Measurements from ENCODE around the gene DSCAM. TPM values are rescaled to one million over a fixed set of nuclear protein-coding genes. Genes with fewer than 3 reads are reported as not detected.

Gene DSCAM
- total RNA-seq, 1 experiment from 2014 or later: 0.33 TPM

DNA sequence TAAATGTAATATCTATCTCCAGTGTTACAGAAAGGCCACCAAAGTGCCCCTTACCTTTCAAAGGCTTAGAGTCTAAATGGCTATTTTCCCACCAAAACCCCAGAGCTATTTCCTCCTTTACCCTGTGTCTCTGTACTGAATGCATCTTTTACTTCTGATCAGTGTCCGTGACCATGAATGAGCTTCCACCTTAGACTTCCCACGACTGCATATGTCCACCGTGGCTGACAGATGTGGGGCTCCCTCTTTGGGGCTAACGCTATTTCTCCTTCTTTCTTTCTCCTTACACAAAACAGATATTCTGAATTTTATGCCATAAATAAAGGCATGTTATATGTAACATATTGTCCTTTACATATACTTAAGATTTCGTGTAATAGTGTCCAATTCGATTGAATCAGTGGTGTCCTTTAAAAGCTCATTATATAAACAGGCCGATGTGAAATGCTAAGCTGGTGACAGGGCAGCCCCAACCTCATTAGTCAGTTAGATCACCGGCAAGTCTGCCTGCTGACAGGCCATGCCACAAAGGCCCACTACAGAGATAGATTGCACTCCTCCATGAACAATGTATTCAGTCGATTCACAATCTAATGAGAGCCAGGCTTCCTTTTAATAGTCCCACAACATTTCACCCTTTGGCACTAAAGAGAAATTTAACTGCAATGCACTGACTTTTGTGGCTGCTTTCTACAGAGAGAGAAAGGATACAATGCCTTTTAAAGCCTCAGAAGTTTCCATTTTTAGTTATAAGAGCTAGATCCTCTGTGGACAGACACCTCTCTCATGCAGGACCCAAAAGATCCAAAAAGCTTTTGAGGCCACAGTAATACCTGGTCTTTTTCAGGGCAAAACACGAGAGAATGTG lies 681.8 kb downstream of the DSCAM start:
- BruUV-seq (replicated peaks): no TSS peak
- POLR2A ChIA-PET: no interaction called here

GRCh38 chr21:40162075-40162474 lies 684.9 kb downstream of the DSCAM start:
- Mint-ChIP-seq H3K4me1 (ENCODE audit: insufficient read depth, unreplicated experiment) (no peaks in the 10 kb centered on the region), H3K4me3 (ENCODE audit: unreplicated experiment) (no peak overlapping the region), H3K27me3 (ENCODE audit: insufficient read depth, unreplicated experiment) (no peaks in the 10 kb centered on the region), H3K27ac (ENCODE audit: low read depth, unreplicated experiment) (no peak overlapping the region), H3K9me3 (ENCODE audit: unreplicated experiment) (no peaks in the 10 kb centered on the region), H3K36me3 (ENCODE audit: insufficient read depth, unreplicated experiment) (no peaks in the 10 kb centered on the region)
- BruUV-seq (replicated peaks): no TSS peak
- ChIA-PET CTCF (no interaction called here), POLR2A (no interaction called here)
- TF ChIP-seq CTCF (IDR thresholded peaks at IDR 0.05; ENCODE audit: unreplicated experiment): no peak
- DNase-seq (ENCODE audit: unreplicated experiment): no peak
- intact Hi-C loops (cut with micrococcal nuclease): no loop called here

More for the DNA sequence above, 681.8 kb downstream of the DSCAM start:
- Mint-ChIP-seq H3K27me3 (ENCODE audit: insufficient read depth, unreplicated experiment) (no peaks in the 10 kb centered on the region), H3K4me1 (ENCODE audit: insufficient read depth, unreplicated experiment) (no peaks in the 10 kb centered on the region), H3K9me3 (ENCODE audit: unreplicated experiment) (peaks cover 15% of the 10 kb centered on the region), H3K4me3 (ENCODE audit: unreplicated experiment) (no peak overlapping the region), H3K36me3 (ENCODE audit: insufficient read depth, unreplicated experiment) (no peaks in the 10 kb centered on the region), H3K27ac (ENCODE audit: low read depth, unreplicated experiment) (no peak overlapping the region)
- no peak for TF ChIP-seq CTCF (IDR thresholded peaks at IDR 0.05; ENCODE audit: unreplicated experiment)
- intact Hi-C loops (cut with micrococcal nuclease): no loop called here
- DNase-seq (ENCODE audit: unreplicated experiment): no peak
- CTCF ChIA-PET: interaction anchor here (0.5 to 1.2 kb wide), 3 partner anchors 9 to 369 kb away, joined by 3 to 4 read pairs (median 4); no protein-coding TSS in a partner anchor

DNA sequence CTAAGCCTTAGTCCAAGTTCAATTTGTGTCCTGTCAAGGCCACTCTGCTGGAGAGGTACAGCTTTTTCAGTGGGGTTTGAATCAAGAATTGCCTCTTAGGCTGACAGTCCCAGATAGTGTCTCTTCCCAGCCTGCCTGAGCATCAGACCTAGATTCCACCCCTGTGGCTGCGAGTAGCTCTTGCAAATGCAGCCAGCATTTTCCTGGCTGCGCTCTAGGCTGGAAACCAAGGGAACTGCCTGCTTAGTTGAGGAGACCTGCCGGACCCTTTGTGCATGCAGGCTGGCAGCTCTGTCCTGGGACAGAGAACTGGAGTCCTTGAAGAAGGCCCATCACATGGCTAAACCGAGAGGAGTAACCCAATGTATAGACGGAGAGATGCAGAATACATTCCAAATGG lies 686.0 kb downstream of the DSCAM start:
- H3K36me3 Mint-ChIP-seq (ENCODE audit: insufficient read depth, unreplicated experiment): no peaks in the 10 kb centered on the region
- H3K4me1 Mint-ChIP-seq (ENCODE audit: insufficient read depth, unreplicated experiment): no peaks in the 10 kb centered on the region
- intact Hi-C loops (cut with micrococcal nuclease): no loop called here
- H3K4me3 Mint-ChIP-seq (ENCODE audit: unreplicated experiment): no peak overlapping the region
- H3K27ac Mint-ChIP-seq (ENCODE audit: low read depth, unreplicated experiment): no peak overlapping the region
- no peak for TF ChIP-seq CTCF (IDR thresholded peaks at IDR 0.05; ENCODE audit: unreplicated experiment)
- POLR2A ChIA-PET: no interaction called here
- BruUV-seq (replicated peaks): no TSS peak
- DNase-seq (ENCODE audit: unreplicated experiment): no peak
- no peaks in the 10 kb centered on the region for H3K27me3 Mint-ChIP-seq (ENCODE audit: insufficient read depth, unreplicated experiment)
- CTCF ChIA-PET: no interaction called here
- peaks cover 5% of the 10 kb centered on the region for H3K9me3 Mint-ChIP-seq (ENCODE audit: unreplicated experiment)

DNA sequence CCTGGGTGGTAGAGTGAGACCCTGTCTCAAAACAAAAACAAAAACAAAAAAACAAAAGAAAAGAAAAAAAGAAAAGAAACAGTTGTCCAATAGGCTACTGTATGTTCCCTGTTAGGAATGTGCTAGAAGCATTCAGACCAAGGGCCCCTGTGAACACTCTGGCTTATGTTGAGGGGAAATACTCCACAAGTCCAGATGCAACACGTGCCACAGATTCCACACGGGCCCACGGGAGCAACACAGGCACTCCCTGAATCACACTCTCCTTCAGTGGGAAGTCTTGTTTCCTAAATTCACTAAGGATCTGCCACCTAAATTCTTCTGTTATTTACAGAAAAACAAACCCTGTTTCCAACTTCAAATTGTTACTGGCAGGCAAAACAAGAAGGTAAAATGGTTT lies 688.6 kb downstream of the DSCAM start:
- no peak for DNase-seq (ENCODE audit: unreplicated experiment)
- H3K36me3 Mint-ChIP-seq (ENCODE audit: insufficient read depth, unreplicated experiment): no peaks in the 10 kb centered on the region
- intact Hi-C loops (cut with micrococcal nuclease): no loop called here
- peaks cover 9% of the 10 kb centered on the region for H3K9me3 Mint-ChIP-seq (ENCODE audit: unreplicated experiment)
- no peak for TF ChIP-seq CTCF (IDR thresholded peaks at IDR 0.05; ENCODE audit: unreplicated experiment)
- no peaks in the 10 kb centered on the region for H3K27me3 Mint-ChIP-seq (ENCODE audit: insufficient read depth, unreplicated experiment)
- POLR2A ChIA-PET: no interaction called here
- H3K27ac Mint-ChIP-seq (ENCODE audit: low read depth, unreplicated experiment): no peak overlapping the region
- no peak overlapping the region for H3K4me3 Mint-ChIP-seq (ENCODE audit: unreplicated experiment)
- BruUV-seq (replicated peaks): no TSS peak
- CTCF ChIA-PET: interaction anchor here (1.2 kb wide), 1 partner anchor 11 kb away, joined by 4 read pairs; no protein-coding TSS in a partner anchor
- no peaks in the 10 kb centered on the region for H3K4me1 Mint-ChIP-seq (ENCODE audit: insufficient read depth, unreplicated experiment)

Measured in MCF 10A (cell line).